IPS-NIHi7 (cell line): Measurements from ENCODE around the gene TMEM86B.
A peak's percentile ranks its signal among the peaks of the same experiment; 100 is the strongest.

Experiments
- DNase-seq: peaks from one replicate; pipeline ENCODE4 v3.0.0; 2012; ENCODE audit warnings: mixed read lengths; ENCODE audit errors: extremely low spot score

TMEM86B gene

DNA sequence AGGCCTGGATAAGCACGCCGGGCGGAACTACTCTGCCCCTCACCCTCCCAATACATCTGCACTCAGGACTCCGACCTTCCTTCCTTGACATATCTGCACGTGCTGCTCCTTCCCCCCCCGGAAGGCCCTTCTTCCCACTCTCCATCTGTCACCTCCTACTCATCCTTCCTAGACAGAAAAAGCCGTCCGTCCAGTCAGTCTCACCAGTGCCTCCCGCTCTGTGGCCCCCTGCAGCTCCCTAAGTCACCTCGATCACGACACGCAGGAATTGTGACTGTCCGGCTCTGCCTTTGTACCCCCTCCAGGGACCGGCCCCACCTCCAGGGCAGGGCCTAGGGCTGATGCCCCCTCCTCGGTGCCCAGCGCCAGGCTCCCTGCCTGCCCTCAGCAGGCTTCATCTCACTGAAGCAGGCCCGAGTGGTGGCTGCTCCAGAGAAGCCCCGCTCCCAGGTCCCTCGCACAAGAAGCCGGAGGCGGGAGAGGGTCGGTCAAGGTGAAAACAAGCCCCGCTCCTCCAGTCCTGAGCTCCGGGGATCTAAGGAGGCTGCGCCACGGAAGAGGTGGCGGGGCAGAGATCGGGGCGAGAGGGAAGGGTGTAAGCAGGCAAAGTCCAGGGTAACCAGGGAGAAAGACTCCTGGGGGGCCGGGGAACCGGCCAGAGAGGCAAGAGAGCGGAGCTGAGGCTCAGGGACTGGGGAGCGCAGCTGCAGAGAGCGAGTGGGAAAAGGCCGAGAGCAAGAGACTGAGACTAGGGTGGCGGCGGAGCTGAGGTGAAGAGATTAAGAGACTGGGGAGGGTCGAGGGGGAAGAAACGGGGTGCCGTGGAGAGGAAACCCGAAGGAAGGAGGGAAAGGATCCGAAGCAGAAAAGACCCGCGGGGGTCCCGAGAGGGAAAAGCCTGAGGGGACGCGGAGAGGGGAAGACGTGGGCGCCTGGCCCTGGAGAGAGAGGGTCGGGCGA is 29.2 kb upstream of the TMEM86B start:
- DNase-seq: peak; percentile 41

DNA sequence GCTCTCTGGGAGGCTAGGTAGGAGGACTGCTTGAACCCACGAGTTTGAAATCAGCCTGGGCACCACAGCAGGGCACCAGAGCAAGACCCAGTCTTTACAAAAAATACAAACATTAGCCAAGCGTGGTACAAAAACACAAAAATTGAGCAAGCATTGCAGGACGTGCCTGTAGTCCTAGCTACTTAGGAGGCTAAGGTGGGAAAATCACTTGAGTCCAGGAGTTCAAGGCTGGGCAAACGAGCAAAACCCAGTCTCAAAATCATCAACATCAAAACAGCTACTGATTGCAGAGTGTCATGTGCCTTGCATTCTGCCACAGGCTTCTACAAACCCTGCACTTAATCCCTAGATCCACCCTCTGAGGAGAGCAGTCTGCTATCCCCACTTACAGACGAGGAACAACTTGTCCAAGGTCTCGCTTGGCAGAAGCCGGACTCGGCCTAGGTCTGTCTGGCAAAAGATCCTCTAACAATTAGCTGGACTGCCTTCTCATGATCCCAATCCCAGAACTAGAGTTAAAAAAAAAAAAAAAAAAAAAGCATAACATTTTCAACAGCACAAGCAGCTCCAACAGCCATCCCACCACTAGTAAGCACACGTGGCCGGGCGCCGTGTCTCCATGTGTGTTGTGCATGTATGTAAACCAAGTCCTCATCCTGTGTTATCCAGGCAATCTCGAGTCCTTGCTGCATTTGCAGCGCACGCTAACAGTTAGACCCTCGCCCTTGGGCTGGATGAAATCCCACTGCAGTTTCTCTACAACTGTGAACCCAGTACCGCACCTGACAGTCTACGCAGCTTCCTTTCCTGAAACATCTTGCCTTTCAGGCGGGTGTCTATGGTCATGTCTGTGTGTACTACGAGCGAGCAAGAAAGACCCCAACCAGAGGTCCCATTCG is 28.2 kb upstream of the TMEM86B start:
- DNase-seq: no peak

DNA sequence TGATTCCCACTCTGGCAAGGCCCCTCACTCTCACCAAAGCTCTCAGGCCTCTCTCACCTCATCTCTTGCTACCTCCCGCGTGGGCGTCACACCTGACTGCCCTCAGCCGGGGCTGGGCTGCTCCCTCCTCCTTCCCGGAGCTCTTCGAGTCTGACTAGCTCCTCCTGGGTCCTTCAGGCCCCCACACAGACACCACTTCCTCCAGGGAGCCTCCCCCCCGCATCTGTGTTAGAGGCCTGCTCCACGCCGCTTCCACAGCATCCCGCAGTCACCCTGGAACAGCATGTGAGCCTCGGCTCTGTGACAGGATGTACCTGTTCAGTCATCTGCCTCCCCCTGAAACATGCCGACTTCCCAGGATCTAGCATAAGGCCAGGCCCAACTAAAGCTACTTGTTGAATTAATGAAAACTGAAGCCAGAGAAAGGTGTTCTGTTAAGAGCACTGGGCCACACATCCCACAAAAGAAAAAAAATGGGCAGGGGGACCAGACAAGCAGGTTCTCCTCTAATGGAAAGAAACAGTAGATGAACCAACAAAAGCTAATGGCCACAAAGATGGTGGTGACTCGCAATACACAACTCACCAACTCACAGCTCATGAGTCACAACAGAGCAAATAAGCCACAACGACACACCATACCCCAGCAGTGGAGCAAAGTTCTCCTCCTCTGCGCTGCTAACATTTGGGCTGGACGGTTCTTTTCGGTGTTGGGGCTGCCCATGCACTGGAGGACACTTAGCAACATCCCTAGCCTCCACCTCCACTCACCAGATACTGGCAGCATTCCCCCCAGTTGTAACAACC is 27.3 kb upstream of the TMEM86B start:
- no peak for DNase-seq

DNA sequence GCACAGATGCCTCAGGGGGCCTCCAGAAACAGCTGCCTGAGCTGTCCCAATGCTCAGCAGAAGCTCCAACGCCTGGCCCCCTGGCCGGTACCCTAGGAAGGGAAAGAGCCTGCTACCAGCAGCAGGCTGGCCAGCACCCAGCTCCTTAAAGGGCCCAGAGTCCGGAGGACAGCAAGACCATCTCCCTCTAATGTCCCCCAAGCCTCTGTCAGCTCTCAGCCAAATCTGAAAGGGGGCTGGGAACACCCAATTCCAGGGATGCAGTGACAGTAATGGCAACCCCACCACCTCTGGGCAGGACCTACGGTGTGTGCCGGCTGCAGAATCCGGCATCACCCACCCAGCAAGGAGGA is 26.0 kb upstream of the TMEM86B start:
- DNase-seq: no peak

GRCh38 chr19:55253842-55254624 is 25.5 kb upstream of the TMEM86B start:
- DNase-seq: no peak

DNA sequence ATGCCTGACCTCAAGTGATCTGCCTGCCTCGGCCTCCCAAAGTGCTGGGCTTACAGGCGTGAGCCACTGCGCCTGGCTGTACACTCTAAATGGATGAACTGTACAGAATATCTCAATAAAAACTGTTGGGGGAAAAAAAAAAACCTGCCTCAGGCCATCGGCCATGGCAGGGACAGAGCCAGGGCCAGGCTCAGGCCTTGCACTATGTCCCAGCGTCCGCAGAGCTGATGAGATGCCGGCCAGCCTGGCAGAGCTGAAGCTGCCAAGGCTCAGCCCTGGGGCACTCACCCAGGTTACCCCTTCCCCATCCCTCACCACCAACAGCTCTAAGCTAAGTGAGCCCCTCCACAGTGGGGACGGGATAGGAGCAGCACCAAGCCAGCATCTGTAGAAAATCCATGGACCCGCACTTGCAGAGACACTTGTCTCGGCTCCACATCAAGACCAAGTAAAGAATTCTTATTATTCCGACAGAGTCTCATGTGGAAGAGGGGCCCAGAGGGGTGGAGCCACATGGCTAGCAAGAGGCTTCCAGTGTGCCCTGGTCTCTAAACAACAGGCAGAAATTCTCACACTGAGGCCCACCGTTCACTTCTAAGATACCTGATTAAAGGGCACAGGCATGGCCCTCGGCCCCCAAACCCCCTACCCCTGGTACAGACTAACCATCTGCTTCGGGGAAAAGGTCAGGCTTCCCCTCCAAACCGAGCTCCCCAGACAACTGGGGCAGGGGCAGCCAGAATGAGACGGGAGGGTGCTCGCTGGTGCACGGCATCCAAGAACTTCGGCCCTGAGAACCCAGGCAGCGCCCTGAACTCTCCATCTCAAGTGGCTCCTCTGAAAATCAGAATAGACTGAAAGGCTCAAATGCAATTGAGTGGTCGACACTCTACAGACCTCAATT is 24.4 kb upstream of the TMEM86B start:
- DNase-seq: no peak

- DNase-seq: no peak
These were observed 22.9 kb upstream of the TMEM86B start for GRCh38 chr19:55251341-55252081.

GRCh38 chr19:55250262-55251036 is 21.9 kb upstream of the TMEM86B start:
- no peak for DNase-seq

DNA sequence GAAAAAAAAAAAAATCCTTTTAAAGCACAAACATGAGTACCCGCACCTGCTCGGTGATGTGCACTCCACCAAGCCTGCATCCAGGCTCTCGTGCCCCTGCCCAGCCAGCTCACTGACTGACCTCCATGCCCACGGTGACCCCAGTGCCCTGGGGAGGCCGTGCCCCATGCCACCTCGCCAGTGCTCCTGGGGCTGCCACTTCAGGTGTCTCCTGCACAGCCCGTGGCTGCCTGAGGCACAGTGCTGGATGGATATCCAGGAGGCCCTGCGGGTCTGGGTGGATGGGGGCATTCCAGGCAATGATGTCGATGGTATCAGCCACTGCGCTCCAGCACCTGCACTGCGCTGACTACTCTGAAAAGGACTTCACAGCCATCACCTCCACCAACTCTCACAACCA is 21.3 kb upstream of the TMEM86B start:
- DNase-seq: no peak

DNA sequence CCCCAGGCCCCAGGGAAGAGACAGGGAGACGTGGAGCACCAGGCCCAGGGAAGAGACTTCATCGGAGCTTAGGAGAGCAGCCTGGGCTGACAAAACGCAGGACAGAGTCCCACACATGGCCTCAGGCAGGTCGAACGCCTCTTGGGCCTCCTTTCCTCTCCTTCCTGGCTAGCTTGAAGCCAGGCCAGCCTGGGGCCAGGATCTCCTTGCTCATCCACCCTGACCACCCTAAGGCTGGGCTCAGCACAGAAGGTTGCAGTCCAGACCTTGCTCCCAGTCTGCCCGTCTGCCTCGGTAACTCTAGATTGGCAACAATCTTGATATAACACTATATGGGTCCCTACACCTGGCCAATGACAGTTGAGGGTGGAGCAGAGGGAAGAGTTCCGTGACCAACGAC is 20.1 kb upstream of the TMEM86B start:
- no peak for DNase-seq

DNA sequence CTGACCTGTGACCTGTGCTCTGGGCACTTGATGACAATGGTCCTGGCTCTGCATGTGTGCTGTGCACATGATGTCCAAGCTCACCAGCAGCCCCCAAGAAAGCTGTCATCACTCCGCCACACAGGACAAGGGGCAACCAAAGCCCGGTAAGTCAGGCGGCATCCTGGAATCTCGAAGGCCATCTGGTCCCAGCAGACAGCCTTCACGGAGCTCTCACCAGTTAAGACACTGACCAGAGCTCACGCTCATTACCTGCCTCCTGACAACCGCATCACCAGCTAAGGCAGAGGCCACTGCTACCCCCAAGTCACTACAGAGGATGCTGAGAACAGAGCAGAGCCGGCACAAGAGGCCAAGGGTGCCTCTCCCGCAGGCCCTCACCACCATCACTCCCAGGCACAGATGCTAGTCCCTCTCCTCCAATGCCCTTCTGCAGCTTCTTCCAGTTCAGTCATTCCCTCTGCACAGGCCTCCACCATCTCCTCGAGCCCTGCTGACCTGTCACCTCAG is 19.7 kb upstream of the TMEM86B start:
- DNase-seq: no peak

DNA sequence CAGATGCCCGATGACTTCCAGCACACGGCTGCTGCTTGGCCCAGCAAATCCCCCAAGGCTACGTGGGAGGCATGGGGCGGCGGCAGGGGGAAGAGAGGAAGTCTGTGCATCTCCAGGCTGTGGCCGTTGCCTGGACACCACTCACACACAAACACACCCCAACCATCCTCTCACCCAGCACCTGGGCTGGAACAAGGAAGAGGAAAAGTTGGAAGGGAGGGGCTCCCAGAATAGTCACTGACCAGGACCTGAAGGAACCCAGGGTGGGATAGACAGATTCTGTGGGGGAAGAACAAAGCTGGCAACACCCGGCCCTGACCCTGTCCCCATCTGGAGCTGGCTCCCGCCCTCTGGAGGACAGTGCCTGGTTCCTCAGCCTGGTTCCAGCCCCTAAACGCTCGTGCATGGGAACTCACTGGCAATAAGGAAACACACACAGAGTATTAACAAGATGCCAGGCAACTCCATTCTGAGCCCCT is 19.1 kb upstream of the TMEM86B start:
- no peak for DNase-seq

DNA sequence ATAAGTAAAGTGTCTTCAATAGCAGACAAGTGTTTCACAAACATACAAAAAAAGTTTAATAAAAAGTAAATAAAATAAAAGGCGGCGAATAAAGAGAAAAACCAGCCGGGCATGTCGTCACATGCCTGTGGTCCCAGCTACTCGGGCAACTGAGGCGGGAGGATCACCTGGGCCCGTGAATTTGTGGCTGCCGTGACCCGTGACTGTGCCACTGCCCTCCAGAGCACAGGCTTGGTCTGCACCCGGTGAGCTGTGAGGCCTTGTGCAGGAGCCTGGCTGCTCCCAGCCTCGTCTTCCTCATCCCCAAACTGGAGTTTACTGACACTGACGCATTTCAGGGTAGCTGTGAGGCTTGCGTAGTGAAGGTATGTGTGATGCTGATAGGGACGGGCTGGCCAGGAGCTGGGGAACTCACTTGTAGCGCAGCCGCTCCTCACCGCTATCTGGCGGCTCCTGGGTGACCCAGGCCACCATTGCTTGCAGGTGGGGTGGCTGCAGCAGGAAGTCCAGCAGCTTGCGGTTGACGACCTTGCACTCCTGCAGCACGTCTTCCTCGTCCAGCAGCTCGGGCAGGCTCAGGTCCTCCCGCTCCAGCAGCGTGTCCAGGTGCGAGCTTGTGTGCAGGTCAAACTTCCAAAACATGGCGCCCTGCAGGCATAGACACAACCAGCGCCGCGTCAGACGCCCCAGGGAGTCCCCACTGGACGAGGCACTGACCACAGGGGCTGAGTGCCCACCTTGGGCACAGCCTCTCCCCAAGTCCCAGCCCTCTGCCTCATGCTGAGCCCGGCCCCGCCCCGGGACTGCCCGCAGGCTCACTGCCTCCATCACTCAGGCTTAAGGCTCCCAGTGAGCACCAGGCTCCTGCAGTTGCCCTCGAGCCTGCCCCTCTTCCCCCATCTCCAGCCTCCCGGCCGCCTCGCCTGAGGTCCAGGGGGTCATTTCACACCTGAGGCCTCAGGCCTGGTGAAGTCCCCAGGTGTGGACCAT is 18.2 kb upstream of the TMEM86B start:
- DNase-seq: no peak

DNA sequence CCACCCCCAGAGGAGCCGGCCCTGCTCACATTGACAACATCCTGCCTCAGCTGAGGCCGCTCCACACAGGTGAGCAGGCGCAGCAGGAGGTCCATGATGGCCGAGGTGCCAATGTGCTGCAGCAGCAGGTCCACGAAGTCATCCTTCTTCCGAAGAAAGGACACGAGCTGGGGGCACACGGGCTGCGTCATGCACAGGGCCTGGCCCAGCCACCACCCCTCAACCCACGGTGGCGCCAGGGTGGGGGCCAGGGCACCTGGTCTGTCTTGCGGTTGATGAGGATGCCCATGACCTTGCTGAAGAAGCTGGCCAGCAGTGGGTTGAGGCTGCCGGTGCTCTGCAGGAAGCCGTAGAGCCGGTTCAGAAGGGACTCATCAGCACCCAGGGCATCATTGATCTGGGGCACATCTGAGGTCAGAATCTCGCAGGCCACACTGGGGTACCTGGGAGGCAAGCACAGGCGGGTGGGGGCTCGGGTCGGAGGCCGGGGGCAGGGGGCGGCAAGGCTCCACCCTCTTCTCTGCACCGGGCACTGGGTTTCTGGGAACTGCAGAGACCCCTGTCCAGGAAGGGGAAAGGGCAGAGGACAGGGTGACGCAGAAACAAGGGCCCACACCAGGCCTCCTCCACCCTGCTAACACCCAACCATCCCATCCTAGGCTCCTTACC is 16.8 kb upstream of the TMEM86B start:
- DNase-seq: no peak

DNA sequence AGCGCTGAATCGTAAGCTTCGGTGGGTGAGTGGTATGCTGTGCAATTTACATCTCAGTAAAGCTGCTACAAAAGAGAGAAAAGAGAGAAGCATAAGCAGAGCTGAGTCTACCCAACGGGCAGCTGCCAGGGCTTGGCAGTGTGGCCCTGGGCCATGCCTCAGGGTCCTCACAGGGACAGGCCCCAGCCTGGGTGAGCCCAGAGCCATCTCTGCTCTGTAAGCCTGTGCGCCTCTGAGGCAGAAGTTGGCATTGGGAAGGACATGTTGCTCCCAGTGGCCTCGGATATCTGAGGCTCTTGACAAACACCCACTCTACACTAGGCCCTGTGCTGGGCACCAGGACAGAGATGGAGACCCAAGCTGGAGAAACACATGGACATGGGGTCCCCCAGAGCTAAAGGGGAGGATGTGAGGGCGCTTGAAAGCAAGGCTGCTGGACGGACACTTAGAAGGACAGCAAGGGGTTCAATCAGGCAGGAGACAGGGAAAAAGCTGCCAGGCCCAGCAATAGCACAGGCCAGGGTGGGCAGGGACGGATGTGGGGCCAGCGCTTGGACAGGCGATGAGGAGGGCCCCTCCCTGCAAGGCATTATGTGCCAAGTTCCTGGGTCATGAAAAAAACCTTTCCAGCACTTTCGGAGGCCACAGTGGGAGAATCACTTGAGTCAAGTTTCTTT is 15.6 kb upstream of the TMEM86B start:
- DNase-seq: no peak

DNA sequence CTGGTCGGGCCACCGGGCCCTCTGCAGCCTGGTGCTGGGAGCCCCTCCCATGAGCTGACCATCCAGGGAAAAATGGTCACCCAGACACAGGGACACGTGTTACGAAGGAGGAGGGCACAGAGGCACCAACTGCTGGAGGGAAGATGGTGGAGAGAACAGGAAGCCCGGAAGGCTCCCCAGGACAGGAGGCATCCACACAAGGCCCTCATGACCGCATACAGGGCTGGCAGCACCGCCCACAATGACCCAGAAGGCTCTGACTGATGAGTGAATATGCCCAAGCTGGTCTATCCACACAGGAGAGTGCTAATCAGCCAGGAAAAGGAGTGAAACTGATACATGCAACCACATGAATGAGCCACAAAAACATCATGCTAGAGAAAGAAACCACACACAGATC is 14.0 kb upstream of the TMEM86B start:
- no peak for DNase-seq
